Measurements from ENCODE around the gene WNT8B. TPM values are rescaled to one million over a fixed set of nuclear protein-coding genes. Genes with fewer than 3 reads are reported as not detected.
A peak's percentile ranks its signal among the peaks of the same experiment; 100 is the strongest.

The WNT8B gene
- total RNA-seq, 1 experiment from 2014 or later = not detected

DNA sequence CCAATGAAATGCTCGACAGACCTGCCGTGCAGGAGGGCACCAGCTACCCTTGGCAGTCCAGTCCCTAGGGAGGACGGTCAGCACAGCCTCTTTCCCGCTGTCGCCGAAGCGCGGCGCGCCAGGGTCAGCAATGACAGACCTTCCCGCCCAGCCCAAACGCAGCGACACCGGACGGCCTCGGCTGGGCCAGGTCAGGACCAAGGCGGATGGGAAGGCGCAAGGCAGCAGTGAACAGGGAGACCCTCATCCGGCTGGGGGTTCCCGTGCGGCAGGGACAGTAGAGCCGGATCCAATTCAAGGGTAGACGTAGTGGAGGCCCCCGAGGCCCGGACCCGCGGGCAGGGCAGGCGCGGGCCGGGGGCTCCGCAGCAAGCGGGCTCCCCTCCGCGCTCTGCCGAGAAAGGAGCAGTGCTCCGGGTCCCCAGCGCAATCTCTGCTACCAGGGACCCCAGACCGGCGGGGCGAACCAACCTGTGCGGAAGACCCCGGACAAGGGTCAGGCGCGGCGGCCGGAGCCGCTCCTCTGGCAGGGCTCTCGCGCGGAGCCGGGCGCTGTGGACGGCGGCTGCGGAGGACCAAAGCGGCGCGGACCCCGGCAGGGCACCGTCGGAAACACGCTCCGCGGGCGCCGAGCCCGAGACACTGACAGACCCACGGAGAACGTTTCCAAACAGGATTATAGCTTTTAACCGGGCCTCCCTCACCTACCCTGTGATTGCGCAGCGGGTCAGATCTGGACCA is 56.7 kb downstream of the WNT8B start, which contains the start of gene SEC31B:
Gene SEC31B, minus strand, starts transcription at position 551 of the 741 bp plus-strand sequence. CDS start 2,909 bp downstream, outside the sequence.
- peak; percentile 13 for DNase-seq (ENCODE audit: low read depth)

DNA sequence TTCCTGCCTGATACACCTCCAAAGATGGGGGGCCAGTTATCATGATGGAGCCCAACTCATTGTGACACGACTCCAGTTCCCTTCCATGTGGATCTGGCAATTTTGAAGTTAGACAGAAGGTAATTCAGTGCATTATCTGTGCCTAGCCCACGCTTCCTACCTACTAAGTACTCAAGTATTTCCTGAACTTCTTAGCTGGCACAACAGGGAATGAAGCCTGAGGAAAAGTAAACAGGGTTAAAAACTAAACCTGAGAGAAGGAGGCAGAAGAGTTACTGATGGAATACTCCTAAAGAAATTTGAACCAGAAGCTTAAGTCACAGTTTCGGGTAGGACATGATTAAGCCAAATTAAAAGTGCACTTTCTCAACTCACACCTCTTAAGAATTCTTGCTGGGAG is 58.0 kb downstream of the WNT8B start:
- DNase-seq (ENCODE audit: low read depth) = no peak

GRCh38 chr10:100522107-100522801 is 59.4 kb downstream of the WNT8B start:
- no peak for DNase-seq (ENCODE audit: low read depth)

- DNase-seq (ENCODE audit: low read depth) = no peak
Measured at GRCh38 chr10:100522945-100523344, 60.1 kb downstream of the WNT8B start.

DNA sequence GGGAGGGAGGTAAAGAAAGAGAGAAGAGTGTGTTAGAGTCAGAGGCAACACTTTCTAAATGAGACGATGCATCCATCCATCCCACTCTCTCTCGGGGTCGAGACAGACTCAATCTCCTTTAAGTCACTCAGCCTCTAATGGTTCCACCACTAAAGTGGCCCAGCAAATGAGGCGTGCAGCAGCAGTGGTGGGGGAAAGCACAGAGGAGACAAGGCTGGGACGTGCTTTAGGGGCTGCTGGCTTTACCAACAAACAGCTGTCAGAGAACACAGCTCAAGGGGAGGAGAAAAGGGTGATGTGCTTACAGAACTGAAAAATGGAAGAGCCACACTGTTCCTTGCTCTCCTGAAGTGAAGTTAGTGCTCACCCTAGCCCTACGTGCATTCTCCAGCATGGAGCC is 61.4 kb downstream of the WNT8B start:
- no peak for DNase-seq (ENCODE audit: low read depth)

DNA sequence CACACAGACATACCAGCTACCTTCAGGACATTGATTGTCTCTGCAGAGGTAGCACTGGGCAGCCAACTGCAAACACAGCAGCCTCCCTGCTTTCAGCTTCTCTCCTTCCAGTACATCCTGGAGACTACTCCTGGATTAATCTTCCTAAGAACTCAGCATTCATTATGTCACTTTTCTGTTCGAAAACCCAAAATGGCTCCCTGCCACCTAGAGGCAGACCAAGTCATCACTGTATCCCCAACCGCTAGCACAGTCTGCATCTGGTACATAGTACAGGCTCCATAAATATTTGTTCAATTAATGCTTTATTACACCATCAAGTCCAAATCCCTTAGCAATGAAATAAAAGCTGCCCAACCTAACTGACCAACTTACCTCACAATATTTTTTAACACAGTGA is 61.8 kb downstream of the WNT8B start:
- no peak for DNase-seq (ENCODE audit: low read depth)

DNA sequence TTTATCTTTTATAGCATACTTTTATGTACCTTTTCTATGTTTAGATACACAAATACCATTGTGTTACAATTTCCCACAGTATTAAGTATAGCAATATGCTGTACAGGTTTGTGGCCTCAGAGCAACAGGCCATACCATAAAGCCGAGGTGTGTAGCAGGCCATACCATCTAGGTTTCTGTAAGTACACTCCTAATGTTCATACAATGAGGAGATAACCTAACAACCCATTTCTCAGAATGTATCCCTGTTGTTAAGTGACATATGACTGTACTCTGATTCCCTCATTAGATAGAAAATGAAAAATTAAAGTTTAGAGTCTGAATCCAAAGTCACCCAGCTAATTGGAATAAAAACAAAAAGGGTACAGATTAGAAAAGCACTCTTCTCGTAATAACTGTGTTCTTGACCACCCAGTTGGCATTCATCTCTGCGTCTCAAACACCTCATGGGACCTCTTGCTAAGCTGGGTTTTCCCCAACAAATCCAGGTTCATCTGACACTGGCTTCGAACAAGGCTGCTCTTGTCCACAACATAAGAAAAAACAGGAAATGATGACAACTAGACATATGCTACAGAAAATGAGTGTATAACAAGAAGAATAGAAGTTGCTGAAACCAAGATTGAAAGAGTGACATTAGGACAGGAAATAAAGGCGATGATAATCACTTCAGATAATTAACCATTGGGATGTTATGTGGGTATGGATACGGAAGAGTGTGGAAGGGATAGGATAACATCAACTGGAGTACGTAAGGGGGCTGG is 65.5 kb downstream of the WNT8B start:
- no peak for DNase-seq (ENCODE audit: low read depth)

DNA sequence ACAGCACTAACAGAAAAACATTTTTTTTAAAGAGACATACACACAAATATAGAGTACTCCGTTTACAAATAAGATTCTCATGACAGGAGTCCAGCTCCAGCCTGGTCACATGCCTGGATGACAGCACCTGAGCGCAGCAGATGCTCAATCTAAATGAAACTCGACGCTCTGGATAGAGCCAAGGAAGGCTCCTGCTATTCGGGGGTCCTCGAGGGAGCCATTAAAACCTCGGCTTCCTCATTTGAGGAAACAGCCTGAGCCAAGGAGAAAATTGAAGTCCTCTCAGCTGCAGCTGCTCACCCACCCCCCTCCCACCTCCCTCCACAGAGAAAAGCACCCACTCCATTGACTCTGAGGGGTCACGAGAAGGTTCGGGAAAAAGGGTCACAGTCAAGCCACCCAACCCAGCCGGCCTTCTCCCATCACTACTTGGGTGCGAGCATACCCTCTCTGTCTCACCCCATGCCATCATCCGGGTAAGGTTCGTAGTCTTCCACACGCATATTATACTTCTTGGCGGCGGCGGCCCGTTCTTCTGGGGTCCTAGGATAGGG is 66.2 kb downstream of the WNT8B start:
- DNase-seq (ENCODE audit: low read depth) = no peak

- peak; percentile 65 for DNase-seq (ENCODE audit: low read depth)
Measured at GRCh38 chr10:100529475-100530298, 66.9 kb downstream of the WNT8B start, which contains the start of gene NDUFB8. NDUFB8 (minus strand) TSS chr10:100529871; CDS start chr10:100529851, 20 bp downstream.

- DNase-seq (ENCODE audit: low read depth) = no peak
Measured at GRCh38 chr10:100531761-100532160, 69.0 kb downstream of the WNT8B start.

Other genes starting within 250 kb of the WNT8B start
- 19.4 and 20.3 TPM in 2 replicates for gene CHUK, start 233.4 kb upstream of the WNT8B start, total RNA-seq (2014; rRNA removed; shearing (Covaris generic))
- gene CWF19L1, start 195.4 kb upstream of the WNT8B start, total RNA-seq (2014; rRNA removed; shearing (Covaris generic)) = 31.2 and 36.9 TPM in 2 replicates
- 33.5 and 43.5 TPM in 2 replicates for gene BLOC1S2, start 176.3 kb upstream of the WNT8B start, total RNA-seq (2014; rRNA removed; shearing (Covaris generic))
- not detected in 2 replicates for gene PKD2L1, start 132.8 kb upstream of the WNT8B start, total RNA-seq (2014; rRNA removed; shearing (Covaris generic))
- gene SCD, start 115.8 kb upstream of the WNT8B start, total RNA-seq (2014; rRNA removed; shearing (Covaris generic)) = 68.3 and 80.6 TPM in 2 replicates
- gene SEC31B, start 56.9 kb downstream of the WNT8B start, total RNA-seq (2014; rRNA removed; shearing (Covaris generic)) = 0.10 and 0.24 TPM in 2 replicates
- gene NDUFB8, start 66.9 kb downstream of the WNT8B start, total RNA-seq (2014; rRNA removed; shearing (Covaris generic)) = 189 and 282 TPM in 2 replicates
- 4.1 and 5.0 TPM in 2 replicates for gene HIF1AN, start 72.9 kb downstream of the WNT8B start, total RNA-seq (2014; rRNA removed; shearing (Covaris generic))